Progenitor cell of endocrine pancreas (in vitro differentiated cells): ENCODE results near the gene ALDOA. TPM values are rescaled to one million over a fixed set of nuclear protein-coding genes. Genes with fewer than 3 reads are reported as not detected.

Source experiments
- DNase-seq: peaks from one replicate; pipeline ENCODE4 v3.0.0; 2021; ENCODE audit warnings: low spot score; ENCODE audit not compliant: unreplicated experiment
- H3K27ac Mint-ChIP-seq: 2 replicates; pipeline ENCODE4 v1.8.0; 2021; ENCODE audit warnings: mild to moderate bottlenecking, moderate library complexity, mixed read lengths
- H3K27me3 Mint-ChIP-seq: 2 replicates; pipeline ENCODE4 v1.8.0; 2021; ENCODE audit warnings: mixed read lengths
- H3K36me3 Mint-ChIP-seq: 2 replicates; pipeline ENCODE4 v1.8.0; 2022; ENCODE audit warnings: mixed read lengths; ENCODE audit not compliant: insufficient read depth
- H3K4me1 Mint-ChIP-seq: 2 replicates; pipeline ENCODE4 v1.8.0; 2021; ENCODE audit warnings: low read depth, mixed read lengths
- H3K4me3 Mint-ChIP-seq: 2 replicates; pipeline ENCODE4 v1.8.0; 2021; ENCODE audit warnings: low read depth, mild to moderate bottlenecking, moderate library complexity, mixed read lengths
- H3K9me3 Mint-ChIP-seq: 2 replicates; pipeline ENCODE4 v1.8.0; 2021; ENCODE audit warnings: low read depth, mixed read lengths
- total RNA-seq: library from RNA; stranded (reverse); gene quantifications from 2 replicates; pipeline ENCODE4 v1.2.1, GENCODE V29; 2021
- TF ChIP-seq, protein P1 (sequence below): fragments of 200-600 bp; sonication (generic); IDR thresholded peaks from one replicate; pipeline ENCODE4 v1.5.0; 2021; ENCODE audit warnings: antibody characterized with exemption, mild to moderate bottlenecking; ENCODE audit not compliant: unreplicated experiment

The ALDOA gene
- total RNA-seq, 1 donor from 2014 or later, result 273 TPM

DNA sequence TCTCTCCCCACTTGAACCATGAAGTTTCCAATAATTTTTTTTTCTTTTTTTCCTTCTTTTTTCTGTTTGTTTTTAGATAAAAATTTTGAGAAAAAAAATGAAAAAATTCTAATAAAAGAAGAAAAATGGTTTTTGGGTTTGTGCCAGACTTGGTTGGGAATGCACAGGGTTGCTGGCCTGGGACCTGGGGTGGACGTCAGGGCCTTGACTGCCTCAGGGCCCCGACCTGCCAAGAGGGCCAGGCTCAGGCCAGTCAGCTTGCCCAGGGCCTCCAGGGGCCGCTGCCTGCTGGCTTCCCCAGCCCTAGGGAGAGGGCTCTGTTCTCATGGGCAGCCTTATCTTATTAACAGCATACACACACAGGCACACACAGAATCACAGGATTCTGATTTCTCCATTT, 19.7 kb downstream of the ALDOA start:
- peaks cover 2% of the 10 kb centered on the region for H3K4me1 Mint-ChIP-seq
- no peak for DNase-seq
- peaks cover 14% of the 10 kb centered on the region for H3K36me3 Mint-ChIP-seq
- H3K4me3 Mint-ChIP-seq, result no peak overlapping the region
- TF ChIP-seq, protein P1, sequence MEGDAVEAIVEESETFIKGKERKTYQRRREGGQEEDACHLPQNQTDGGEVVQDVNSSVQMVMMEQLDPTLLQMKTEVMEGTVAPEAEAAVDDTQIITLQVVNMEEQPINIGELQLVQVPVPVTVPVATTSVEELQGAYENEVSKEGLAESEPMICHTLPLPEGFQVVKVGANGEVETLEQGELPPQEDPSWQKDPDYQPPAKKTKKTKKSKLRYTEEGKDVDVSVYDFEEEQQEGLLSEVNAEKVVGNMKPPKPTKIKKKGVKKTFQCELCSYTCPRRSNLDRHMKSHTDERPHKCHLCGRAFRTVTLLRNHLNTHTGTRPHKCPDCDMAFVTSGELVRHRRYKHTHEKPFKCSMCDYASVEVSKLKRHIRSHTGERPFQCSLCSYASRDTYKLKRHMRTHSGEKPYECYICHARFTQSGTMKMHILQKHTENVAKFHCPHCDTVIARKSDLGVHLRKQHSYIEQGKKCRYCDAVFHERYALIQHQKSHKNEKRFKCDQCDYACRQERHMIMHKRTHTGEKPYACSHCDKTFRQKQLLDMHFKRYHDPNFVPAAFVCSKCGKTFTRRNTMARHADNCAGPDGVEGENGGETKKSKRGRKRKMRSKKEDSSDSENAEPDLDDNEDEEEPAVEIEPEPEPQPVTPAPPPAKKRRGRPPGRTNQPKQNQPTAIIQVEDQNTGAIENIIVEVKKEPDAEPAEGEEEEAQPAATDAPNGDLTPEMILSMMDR, result no peak
- H3K27me3 Mint-ChIP-seq, result no peaks in the 10 kb centered on the region
- no peaks in the 10 kb centered on the region for H3K9me3 Mint-ChIP-seq
- no peak overlapping the region for H3K27ac Mint-ChIP-seq

- no peak for DNase-seq
- no peak overlapping the region for H3K4me3 Mint-ChIP-seq
- TF ChIP-seq, protein P1, result no peak
- H3K9me3 Mint-ChIP-seq, result no peaks in the 10 kb centered on the region
- H3K27me3 Mint-ChIP-seq, result no peaks in the 10 kb centered on the region
- H3K36me3 Mint-ChIP-seq, result peaks cover 14% of the 10 kb centered on the region
- no peak overlapping the region for H3K27ac Mint-ChIP-seq
- peaks cover 3% of the 10 kb centered on the region for H3K4me1 Mint-ChIP-seq
Observed at GRCh38 chr16:30085820-30086219, 20.3 kb downstream of the ALDOA start.

DNA sequence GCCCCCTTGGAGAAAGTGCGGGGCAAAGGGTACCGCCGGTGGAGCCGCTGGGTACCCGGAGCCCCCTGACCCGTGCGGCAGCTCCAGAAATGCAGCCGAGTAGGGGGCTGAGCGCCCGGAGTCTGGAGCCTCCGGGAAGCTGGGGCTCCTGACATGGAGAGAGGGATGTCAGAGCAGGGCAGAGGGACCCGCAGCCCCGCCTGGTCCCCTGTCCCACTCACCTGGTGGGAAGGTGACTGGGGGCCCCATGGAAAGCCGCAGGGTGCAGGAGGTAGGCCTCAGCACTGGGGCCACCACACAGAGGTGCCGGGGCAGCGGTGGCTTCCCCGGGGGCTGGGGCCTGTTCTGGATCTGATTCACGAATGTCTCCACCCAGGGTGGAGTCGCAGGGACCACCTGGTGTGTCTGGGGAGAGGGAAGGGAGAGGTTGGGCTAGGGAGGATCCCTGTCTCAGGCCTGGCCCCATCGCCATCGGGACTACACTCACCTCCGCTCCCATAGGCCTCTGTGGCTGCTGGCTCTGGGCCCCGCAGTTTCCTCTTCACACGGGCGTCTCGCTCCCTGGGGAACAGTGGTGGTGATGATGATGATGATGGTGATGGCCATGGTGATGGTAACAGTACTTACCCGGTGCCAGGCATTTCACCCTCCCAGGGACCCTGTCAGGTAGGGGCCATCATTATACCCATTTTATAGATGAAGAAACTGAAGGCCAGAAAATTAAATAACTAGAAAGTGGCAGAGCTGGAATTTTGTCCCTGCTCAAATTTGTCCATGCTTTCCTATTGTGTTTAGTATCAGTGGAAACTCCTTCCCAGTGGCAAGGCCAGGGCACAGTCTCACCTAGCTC, 21.0 kb downstream of the ALDOA start:
- Mint-ChIP-seq H3K27ac (no peak overlapping the region), H3K4me1 (peaks cover 3% of the 10 kb centered on the region), H3K27me3 (no peaks in the 10 kb centered on the region), H3K9me3 (no peaks in the 10 kb centered on the region), H3K4me3 (no peak overlapping the region), H3K36me3 (peaks cover 14% of the 10 kb centered on the region)
- TF ChIP-seq, protein P1, result no peak
- no peak for DNase-seq

DNA sequence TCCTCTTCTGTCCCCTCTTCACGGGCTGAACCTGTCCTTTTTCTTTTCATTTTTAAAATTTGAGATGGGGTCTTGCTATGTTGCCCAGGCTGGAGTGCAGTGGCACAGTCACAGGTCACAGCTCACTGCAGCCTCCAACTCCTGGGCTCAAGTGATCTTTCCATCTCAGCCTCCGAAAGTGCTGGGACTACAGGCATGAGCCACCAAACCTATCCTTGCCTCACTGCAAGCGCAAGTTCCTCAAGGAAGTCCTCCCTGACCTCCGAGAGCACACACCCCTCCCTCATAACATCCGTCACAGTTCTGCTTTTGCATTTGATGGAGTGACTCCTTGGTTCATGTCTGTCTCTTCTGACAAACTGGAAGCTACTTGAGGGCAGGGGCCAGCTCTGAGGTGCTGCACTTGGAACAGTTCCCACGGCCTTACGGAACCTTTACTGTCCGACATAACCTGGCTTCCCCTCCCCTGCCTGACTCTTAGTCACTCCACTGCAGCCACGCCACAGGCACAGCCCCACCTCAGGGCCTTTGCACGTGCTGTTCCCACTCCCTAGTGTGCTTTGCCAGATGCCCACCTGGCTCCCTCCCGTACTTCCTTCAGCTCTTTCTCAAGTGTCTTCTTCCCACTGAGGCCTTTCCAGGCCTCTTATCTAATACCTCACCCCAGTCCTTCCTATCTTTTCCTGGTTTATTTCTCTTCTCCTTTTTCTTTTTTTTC, 21.8 kb downstream of the ALDOA start:
- TF ChIP-seq, protein P1, result no peak
- no peak for DNase-seq
- H3K36me3 Mint-ChIP-seq, result peaks cover 11% of the 10 kb centered on the region
- H3K4me1 Mint-ChIP-seq, result peaks cover 9% of the 10 kb centered on the region
- H3K4me3 Mint-ChIP-seq, result no peak overlapping the region
- H3K27me3 Mint-ChIP-seq, result no peaks in the 10 kb centered on the region
- no peaks in the 10 kb centered on the region for H3K9me3 Mint-ChIP-seq
- H3K27ac Mint-ChIP-seq, result no peak overlapping the region

DNA sequence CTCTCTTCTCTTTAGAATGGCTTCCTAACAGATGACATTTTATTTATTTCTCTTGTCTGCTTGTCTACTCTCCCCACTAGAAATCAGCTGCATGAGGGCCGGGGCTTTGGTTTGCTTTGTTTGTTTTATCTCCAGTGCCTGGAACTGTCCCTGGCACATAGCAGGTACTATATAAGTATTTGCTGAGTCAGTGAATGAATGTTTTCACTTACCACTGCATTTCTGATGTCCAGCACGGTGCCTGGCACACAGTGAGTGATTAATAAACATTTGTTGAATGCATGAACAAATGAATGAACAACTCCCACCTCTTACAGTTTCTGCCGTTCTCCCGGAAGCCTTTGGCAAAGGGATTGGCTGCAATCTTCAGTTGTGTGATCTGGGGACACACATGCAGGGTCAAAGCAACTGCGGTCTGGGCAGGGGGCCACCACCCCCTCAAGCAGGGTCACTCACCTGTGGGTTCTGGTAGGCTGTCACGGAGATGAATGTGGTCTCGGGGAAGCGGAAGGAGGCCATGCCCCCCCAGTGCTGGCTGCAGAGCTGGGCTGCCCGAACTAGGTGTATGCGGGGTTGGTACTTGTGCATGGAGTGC, 22.8 kb downstream of the ALDOA start:
- Mint-ChIP-seq H3K27ac (no peak overlapping the region), H3K4me1 (peaks cover 11% of the 10 kb centered on the region), H3K27me3 (no peaks in the 10 kb centered on the region), H3K4me3 (no peak overlapping the region), H3K36me3 (peaks cover 10% of the 10 kb centered on the region), H3K9me3 (no peaks in the 10 kb centered on the region)
- TF ChIP-seq, protein P1, result no peak
- no peak for DNase-seq
